T-cell (primary cell): ENCODE measurements around the gene BEX5. TPM values are rescaled to one million over a fixed set of nuclear protein-coding genes. Genes with fewer than 3 reads are reported as not detected.
"Not testable (repeated sequence)": the region's sequence is repeated elsewhere in the genome, so short reads cannot be mapped to it uniquely, and the experiment has no call there.

Experiments used
- ATAC-seq, 4 experiments: fragments of 200-7000 bp in 3 of 4; fragments of 150-1000 bp in 1 of 4; cut with Tn5 transposase; replicated peaks in 1 of 4; 1 replicate in 3 of 4; 2 replicates in 1 of 4; pipeline ENCODE4 v1.10.0; 2021; ENCODE audit warnings: moderate library complexity in 3 of 4, mild to moderate bottlenecking in 2 of 4, moderate number of reproducible peaks in 1 of 4
- CTCF ChIA-PET, 2 donors: fragments of 300-600 bp; sonication (Branson Sonifier 250); formaldehyde crosslinking; loops; one replicate each; lab custom pipeline; 2022; ENCODE audit warnings: antibody characterized with exemption in 2 of 2; lab: Charles Lee
- POLR2A ChIA-PET, 2 donors: fragments of 300-600 bp; sonication (Branson Sonifier 250); formaldehyde crosslinking; loops; one replicate each; lab custom pipeline; 2022; ENCODE audit warnings: antibody characterized with exemption in 2 of 2; lab: Charles Lee
- DNase-seq, 35 experiments: peaks; one replicate each; pipeline versions ENCODE4 v3.0.0 to v3.0.0-alpha.2; 2013 to 2023
- H3K27ac ChIP-seq: one replicate; pipeline ENCODE4 v1.5.1; 2013; ENCODE audit warnings: low read length
- H3K27me3 ChIP-seq, 2 experiments: replicated peaks in 1 of 2; 1 replicate in 1 of 2; 2 replicates in 1 of 2; pipeline versions ENCODE4 v1.6.1 to v1.7.0; 2013; ENCODE audit warnings: low read length in 1 of 2, mixed read lengths in 1 of 2; ENCODE audit not compliant: control insufficient read depth in 2 of 2, insufficient read depth in 2 of 2; ENCODE audit errors: extremely low read depth in 1 of 2
- H3K36me3 ChIP-seq, 2 donors: 1 replicate in 1 of 2; 2 replicates in 1 of 2; pipeline versions ENCODE4 v1.6.1 to v1.7.0; 2013; ENCODE audit warnings: low read length in 1 of 2; ENCODE audit not compliant: control insufficient read depth in 2 of 2, insufficient read depth in 1 of 2; ENCODE audit errors: extremely low read depth in 1 of 2
- H3K4me1 ChIP-seq, 2 experiments: 1 replicate in 1 of 2; 2 replicates in 1 of 2; pipeline versions ENCODE4 v1.6.1 to v1.7.0; 2013; ENCODE audit warnings: low read length in 2 of 2, mixed read lengths in 1 of 2; ENCODE audit not compliant: insufficient read depth in 2 of 2, control insufficient read depth in 1 of 2; ENCODE audit errors: extremely low read depth in 1 of 2
- H3K4me3 ChIP-seq, 2 donors: 1 replicate in 1 of 2; 2 replicates in 1 of 2; pipeline versions ENCODE4 v1.5.1 to v1.7.0; 2013; ENCODE audit warnings: mild to moderate bottlenecking in 2 of 2, low read length in 1 of 2, moderate library complexity in 1 of 2; ENCODE audit not compliant: control insufficient read depth in 1 of 2; ENCODE audit errors: extremely low read depth in 1 of 2
- H3K9me3 ChIP-seq: 2 replicates; pipeline ENCODE4 v1.7.0; 2013
- H3K27ac Mint-ChIP-seq, 2 donors: one replicate each; pipeline ENCODE4 v1.8.0; 2020 to 2021; ENCODE audit warnings: mild to moderate bottlenecking in 2 of 2, mixed read lengths in 2 of 2
- H3K27me3 Mint-ChIP-seq, 2 donors: one replicate each; pipeline ENCODE4 v1.8.0; 2021 to 2022; ENCODE audit warnings: mixed read lengths in 2 of 2
- H3K36me3 Mint-ChIP-seq: one replicate; pipeline ENCODE4 v1.8.0; 2021; ENCODE audit warnings: mixed read lengths
- H3K4me1 Mint-ChIP-seq, 3 donors: one replicate each; pipeline ENCODE4 v1.8.0; 2020 to 2022; ENCODE audit warnings: mixed read lengths in 3 of 3, mild to moderate bottlenecking in 1 of 3
- H3K4me3 Mint-ChIP-seq, 3 donors: one replicate each; pipeline ENCODE4 v1.8.0; 2020 to 2022; ENCODE audit warnings: mild to moderate bottlenecking in 3 of 3, mixed read lengths in 3 of 3, moderate library complexity in 3 of 3
- H3K9me3 Mint-ChIP-seq, 3 donors: one replicate each; pipeline ENCODE4 v1.8.0; 2020 to 2022; ENCODE audit warnings: mixed read lengths in 3 of 3
- WGBS: methylation state at CpG from one replicate; pipeline ENCODE4 v1.1.5; 2013; ENCODE audit warnings: missing lambda C conversion rate; ENCODE audit not compliant: insufficient coverage; 5-methylcytosine and 5-hydroxymethylcytosine counted together
- total RNA-seq, 35 experiments: library from RNA in 6 of 35; stranded (reverse) in 6 of 35; fragments of 120-200 nt in 1 of 35; gene quantifications; one replicate each; pipeline versions ENCODE4 v1.2.1 to v1.2.4 and lab custom pipeline; 2013 to 2026

BEX5 gene
- total RNA-seq, 5 donors from 2014 or later (not counting 1 experiment from before 2014, with no cell fraction given), result 3.9 to 11.1 (median 5.4) TPM

DNA sequence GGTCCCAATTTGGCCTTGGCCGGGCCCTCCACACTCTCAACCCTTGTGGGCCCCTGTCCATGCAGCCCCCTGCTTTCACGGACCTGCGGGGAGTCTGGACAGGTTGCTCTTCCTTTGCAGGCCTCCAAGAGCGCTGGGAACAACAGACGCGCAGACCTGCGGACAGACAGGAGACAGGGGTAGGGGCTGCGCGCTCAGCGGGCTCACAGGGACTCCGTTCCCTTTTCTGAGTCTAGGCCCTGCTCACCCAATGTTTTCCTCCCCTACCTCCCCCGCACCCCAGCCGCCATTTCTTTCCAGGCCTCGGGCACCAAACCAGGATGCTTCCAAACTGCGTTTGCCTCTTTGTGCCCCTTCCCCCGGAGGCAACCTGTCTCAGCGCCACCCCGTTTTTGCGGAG is 14.1 kb downstream of the BEX5 start:
- H3K4me3 ChIP-seq, H3K27ac Mint-ChIP-seq, H3K36me3 ChIP-seq, ATAC-seq, DNase-seq, H3K36me3 Mint-ChIP-seq, H3K9me3 ChIP-seq, POLR2A ChIA-PET, H3K9me3 Mint-ChIP-seq, H3K4me1 ChIP-seq, H3K4me1 Mint-ChIP-seq, CTCF ChIA-PET, H3K27ac ChIP-seq, H3K4me3 Mint-ChIP-seq: not testable (repeated sequence)
- 22% methylated on average over 4 of the region's 19 CpGs for WGBS
- peaks cover 0 to 12% of the 10 kb centered on the region in 2 experiments for H3K27me3 ChIP-seq
- H3K27me3 Mint-ChIP-seq, result peaks cover 26 to 39% of the 10 kb centered on the region in 2 donors

- H3K27me3 ChIP-seq, result peaks cover 0 to 12% of the 10 kb centered on the region in 2 experiments
- DNase-seq, H3K27ac ChIP-seq, H3K4me3 Mint-ChIP-seq, CTCF ChIA-PET, ATAC-seq, H3K9me3 Mint-ChIP-seq, H3K36me3 ChIP-seq, H3K36me3 Mint-ChIP-seq, H3K27ac Mint-ChIP-seq, H3K9me3 ChIP-seq, H3K4me1 ChIP-seq, H3K4me3 ChIP-seq, POLR2A ChIA-PET, H3K4me1 Mint-ChIP-seq: not testable (repeated sequence)
- H3K27me3 Mint-ChIP-seq, result peaks cover 31 to 41% of the 10 kb centered on the region in 2 donors
- 90% methylated on average over 4 of the region's 16 CpGs for WGBS
Observed at GRCh38 chrX:102140876-102141275, 14.9 kb downstream of the BEX5 start.

DNA sequence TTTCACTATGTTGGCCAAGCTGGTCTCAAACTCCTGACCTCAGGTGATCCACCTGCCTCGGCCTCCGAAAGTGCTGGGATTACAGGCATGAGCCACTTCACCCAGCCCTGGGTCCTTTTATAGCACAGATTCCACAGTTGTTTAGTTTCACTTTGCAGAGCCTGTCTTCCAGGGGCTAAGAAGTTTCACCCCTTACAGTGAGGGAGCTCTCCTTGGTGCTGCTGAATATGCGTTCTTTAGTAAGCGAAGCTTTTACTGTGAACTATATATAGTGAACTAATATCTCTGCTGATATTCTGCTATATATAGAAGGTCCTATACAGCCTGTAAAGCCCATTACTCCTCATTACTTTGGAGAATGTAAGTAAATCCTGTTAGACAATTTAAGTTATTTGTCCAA is 17.7 kb downstream of the BEX5 start:
- no CpG with 5 or more reads among the region's 4 CpGs for WGBS
- no peaks in the 10 kb centered on the region for H3K9me3 ChIP-seq
- no peak for ATAC-seq
- H3K9me3 Mint-ChIP-seq, result no peaks in the 10 kb centered on the region
- no peak overlapping the region for H3K4me3 ChIP-seq
- ChIA-PET POLR2A (no interaction called here), CTCF (no interaction called here)
- H3K27me3 Mint-ChIP-seq, result peaks cover 21 to 34% of the 10 kb centered on the region in 2 donors
- H3K27ac Mint-ChIP-seq, result no peak overlapping the region
- H3K4me1 ChIP-seq, result no peaks in the 10 kb centered on the region
- peaks cover 0 to 9% of the 10 kb centered on the region in 2 experiments for H3K27me3 ChIP-seq
- DNase-seq, result no peak
- H3K36me3 ChIP-seq, result no peaks in the 10 kb centered on the region
- H3K27ac ChIP-seq, result no peak overlapping the region
- H3K4me1 Mint-ChIP-seq, result peaks cover 0 to 3% (median 0%) of the 10 kb centered on the region in 3 donors
- H3K4me3 Mint-ChIP-seq, result no peak overlapping the region
- no peaks in the 10 kb centered on the region for H3K36me3 Mint-ChIP-seq

- POLR2A ChIA-PET, result no interaction called here
- H3K36me3 Mint-ChIP-seq, result no peaks in the 10 kb centered on the region
- CTCF ChIA-PET, result interaction anchor here in 1 of 2 donors (0.7 to 1.5 kb wide), 2 partner anchors 26 to 771 kb away, joined by 3 to 4 read pairs; partner anchors contain the start of gene BEX5
- ATAC-seq (no peak), DNase-seq (peak in 1 of 35 experiments; percentile 22)
- Histone ChIP-seq H3K9me3 (no peaks in the 10 kb centered on the region), H3K36me3 (no peaks in the 10 kb centered on the region), H3K27me3 (peaks cover 4 to 12% of the 10 kb centered on the region in 2 experiments), H3K4me1 (no peaks in the 10 kb centered on the region), H3K4me3 (no peak overlapping the region), H3K27ac (no peak overlapping the region)
- H3K27me3 Mint-ChIP-seq, result peaks cover 27 to 49% of the 10 kb centered on the region in 2 donors
- no peak overlapping the region for H3K4me3 Mint-ChIP-seq
- peaks cover 7 to 12% (median 7%) of the 10 kb centered on the region in 3 donors for H3K4me1 Mint-ChIP-seq
- no peaks in the 10 kb centered on the region for H3K9me3 Mint-ChIP-seq
- H3K27ac Mint-ChIP-seq, result no peak overlapping the region
- WGBS, result no CpG with 5 or more reads among the region's 1 CpG
Observed at GRCh38 chrX:102129473-102129872, 26.3 kb downstream of the BEX5 start.

GRCh38 chrX:102126863-102127262 is 28.9 kb downstream of the BEX5 start:
- 41% methylated on average over 3 of the region's 8 CpGs for WGBS
- no peak overlapping the region for H3K27ac Mint-ChIP-seq
- peaks cover 33 to 46% of the 10 kb centered on the region in 2 donors for H3K27me3 Mint-ChIP-seq
- no peaks in the 10 kb centered on the region for H3K36me3 Mint-ChIP-seq
- Histone ChIP-seq H3K27me3 (peaks cover 6 to 12% of the 10 kb centered on the region in 2 experiments), H3K9me3 (no peaks in the 10 kb centered on the region), H3K27ac (no peak overlapping the region), H3K4me3 (no peak overlapping the region), H3K36me3 (no peaks in the 10 kb centered on the region), H3K4me1 (no peaks in the 10 kb centered on the region)
- ChIA-PET POLR2A (no interaction called here), CTCF (no interaction called here)
- H3K4me3 Mint-ChIP-seq, result no peak overlapping the region
- ATAC-seq (no peak), DNase-seq (no peak)
- H3K4me1 Mint-ChIP-seq, result peaks cover 7 to 13% (median 8%) of the 10 kb centered on the region in 3 donors
- H3K9me3 Mint-ChIP-seq, result no peaks in the 10 kb centered on the region

GRCh38 chrX:102126080-102126818 is 29.5 kb downstream of the BEX5 start:
- H3K27me3 ChIP-seq, result peaks cover 6 to 12% of the 10 kb centered on the region in 2 experiments
- H3K36me3 ChIP-seq, H3K36me3 Mint-ChIP-seq, H3K4me1 ChIP-seq, DNase-seq, H3K4me3 ChIP-seq, H3K27ac ChIP-seq, H3K27ac Mint-ChIP-seq, H3K9me3 Mint-ChIP-seq, POLR2A ChIA-PET, H3K9me3 ChIP-seq, CTCF ChIA-PET: not testable (repeated sequence)
- peak in 1 of 4 experiments; percentile 19 for ATAC-seq
- 23% methylated on average over 12 of the region's 21 CpGs for WGBS
- H3K4me3 Mint-ChIP-seq, result peak overlapping the region; percentile 28 to 47 (median 42)
- H3K4me1 Mint-ChIP-seq, result peaks cover 7 to 13% (median 8%) of the 10 kb centered on the region in 3 donors
- peaks cover 33 to 42% of the 10 kb centered on the region in 2 donors for H3K27me3 Mint-ChIP-seq
